Calu3 (cell line): ENCODE data around the gene ANKRD12. TPM values are rescaled to one million over a fixed set of nuclear protein-coding genes. Genes with fewer than 3 reads are reported as not detected.
A peak's percentile ranks its signal among the peaks of the same experiment; 100 is the strongest.

Experiments
- BruUV-seq: library from RNA; stranded (reverse); fragments of 400-500 nt; replicated peaks from 2 replicates; lab custom pipeline; 2021; lab: Mats Ljungman, UMichigan
- CTCF ChIA-PET: fragments of 300-600 bp; sonication (Branson Sonifier 250); formaldehyde crosslinking; loops from one replicate; lab custom pipeline; 2022; ENCODE audit warnings: antibody characterized with exemption; lab: Charles Lee
- DNase-seq: peaks from one replicate; pipeline ENCODE4 v3.0.0; 2022
- H3K27ac Mint-ChIP-seq: one replicate; pipeline ENCODE4 v1.8.0; 2022; ENCODE audit warnings: mixed read lengths; ENCODE audit not compliant: unreplicated experiment
- H3K27me3 Mint-ChIP-seq: one replicate; pipeline ENCODE4 v1.8.0; 2022; ENCODE audit warnings: mixed read lengths; ENCODE audit not compliant: unreplicated experiment
- H3K36me3 Mint-ChIP-seq: one replicate; pipeline ENCODE4 v1.8.0; 2022; ENCODE audit warnings: mild to moderate bottlenecking, moderate library complexity, mixed read lengths; ENCODE audit not compliant: insufficient read depth, unreplicated experiment
- H3K4me1 Mint-ChIP-seq: one replicate; pipeline ENCODE4 v1.8.0; 2022; ENCODE audit warnings: mild to moderate bottlenecking, low read depth, mixed read lengths; ENCODE audit not compliant: unreplicated experiment
- H3K4me3 Mint-ChIP-seq: one replicate; pipeline ENCODE4 v1.8.0; 2022; ENCODE audit warnings: mild to moderate bottlenecking, low read depth, moderate library complexity, mixed read lengths; ENCODE audit not compliant: unreplicated experiment
- H3K9me3 Mint-ChIP-seq: one replicate; pipeline ENCODE4 v1.8.0; 2022; ENCODE audit warnings: low read depth, mixed read lengths; ENCODE audit not compliant: unreplicated experiment
- intact Hi-C: fragments of 100-400 bp; cut with micrococcal nuclease; formaldehyde crosslinking; loops from one replicate; pipeline ENCODE4 v1.10.0; 2022; ENCODE audit not compliant: unreplicated experiment
- total RNA-seq: library from RNA; stranded (reverse); gene quantifications from 2 replicates; pipeline ENCODE4 v1.2.3, GENCODE V29; 2022
- TF ChIP-seq, protein P1 (sequence below): fragments of 200-600 bp; IDR thresholded peaks from one replicate; pipeline ENCODE4 v1.8.0; 2022; ENCODE audit warnings: antibody characterized with exemption; ENCODE audit not compliant: unreplicated experiment

ANKRD12 gene
- total RNA-seq, 1 experiment from 2014 or later, result 40.7 TPM

DNA sequence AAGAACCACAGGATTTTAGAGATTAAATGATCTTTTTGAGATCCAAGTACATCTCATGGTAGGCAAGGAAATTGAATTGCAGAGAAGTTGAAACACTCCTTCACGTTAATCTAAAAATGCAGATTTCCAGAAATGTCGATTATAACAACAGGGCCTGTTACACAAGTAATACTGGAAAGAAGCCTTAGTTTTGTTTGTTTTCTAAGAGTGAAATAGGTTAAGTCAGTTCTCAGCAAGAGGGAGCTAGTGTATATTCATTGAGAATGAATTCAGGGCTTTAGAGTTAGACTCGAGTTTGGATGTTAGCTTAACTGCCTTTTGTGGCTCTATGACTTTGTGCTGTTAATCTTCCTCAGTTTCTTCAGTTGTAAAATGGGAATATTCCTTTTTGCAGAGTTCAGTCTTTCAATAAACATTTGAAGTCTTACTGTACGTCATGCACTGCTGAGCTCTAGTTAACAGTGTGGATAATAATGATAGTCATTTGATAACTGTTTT, 33.2 kb upstream of the ANKRD12 start:
- DNase-seq, result no peak
- TSS peak; percentile 46 for BruUV-seq
- peaks cover 37% of the 10 kb centered on the region for H3K4me1 Mint-ChIP-seq

GRCh38 chr18:9104244-9104901, 32.2 kb upstream of the ANKRD12 start:
- no peaks in the 10 kb centered on the region for H3K27me3 Mint-ChIP-seq
- no TSS peak for BruUV-seq
- H3K9me3 Mint-ChIP-seq, result no peaks in the 10 kb centered on the region
- H3K4me1 Mint-ChIP-seq, result peaks cover 43% of the 10 kb centered on the region
- peaks cover 46% of the 10 kb centered on the region for H3K36me3 Mint-ChIP-seq
- peak overlapping the region; percentile 79 for H3K4me3 Mint-ChIP-seq
- intact Hi-C loops, result loop anchor here (2.0 kb wide), 1 partner anchor 34 kb away; no protein-coding TSS in a partner anchor
- CTCF ChIA-PET, result interaction anchor here (0.5 to 0.8 kb wide), 5 partner anchors 10 to 787 kb away, joined by 3 to 7 read pairs (median 3); no protein-coding TSS in a partner anchor
- no peak for DNase-seq
- peak overlapping the region; percentile 90 for H3K27ac Mint-ChIP-seq
- TF ChIP-seq, protein P1, sequence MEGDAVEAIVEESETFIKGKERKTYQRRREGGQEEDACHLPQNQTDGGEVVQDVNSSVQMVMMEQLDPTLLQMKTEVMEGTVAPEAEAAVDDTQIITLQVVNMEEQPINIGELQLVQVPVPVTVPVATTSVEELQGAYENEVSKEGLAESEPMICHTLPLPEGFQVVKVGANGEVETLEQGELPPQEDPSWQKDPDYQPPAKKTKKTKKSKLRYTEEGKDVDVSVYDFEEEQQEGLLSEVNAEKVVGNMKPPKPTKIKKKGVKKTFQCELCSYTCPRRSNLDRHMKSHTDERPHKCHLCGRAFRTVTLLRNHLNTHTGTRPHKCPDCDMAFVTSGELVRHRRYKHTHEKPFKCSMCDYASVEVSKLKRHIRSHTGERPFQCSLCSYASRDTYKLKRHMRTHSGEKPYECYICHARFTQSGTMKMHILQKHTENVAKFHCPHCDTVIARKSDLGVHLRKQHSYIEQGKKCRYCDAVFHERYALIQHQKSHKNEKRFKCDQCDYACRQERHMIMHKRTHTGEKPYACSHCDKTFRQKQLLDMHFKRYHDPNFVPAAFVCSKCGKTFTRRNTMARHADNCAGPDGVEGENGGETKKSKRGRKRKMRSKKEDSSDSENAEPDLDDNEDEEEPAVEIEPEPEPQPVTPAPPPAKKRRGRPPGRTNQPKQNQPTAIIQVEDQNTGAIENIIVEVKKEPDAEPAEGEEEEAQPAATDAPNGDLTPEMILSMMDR, result no peak

More for the DNA sequence above, 33.2 kb upstream of the ANKRD12 start:
- no peaks in the 10 kb centered on the region for H3K9me3 Mint-ChIP-seq
- CTCF ChIA-PET, result interaction anchor here (0.9 kb wide), 1 partner anchor 16 kb away, joined by 3 read pairs; no protein-coding TSS in a partner anchor
- H3K4me3 Mint-ChIP-seq, result peak overlapping the region; percentile 79
- TF ChIP-seq, protein P1, result no peak
- H3K27ac Mint-ChIP-seq, result peak overlapping the region; percentile 90
- H3K36me3 Mint-ChIP-seq, result peaks cover 46% of the 10 kb centered on the region
- H3K27me3 Mint-ChIP-seq, result no peaks in the 10 kb centered on the region
- intact Hi-C loops, result loop anchor here (2.0 kb wide), 1 partner anchor 13 kb away; no protein-coding TSS in a partner anchor

DNA sequence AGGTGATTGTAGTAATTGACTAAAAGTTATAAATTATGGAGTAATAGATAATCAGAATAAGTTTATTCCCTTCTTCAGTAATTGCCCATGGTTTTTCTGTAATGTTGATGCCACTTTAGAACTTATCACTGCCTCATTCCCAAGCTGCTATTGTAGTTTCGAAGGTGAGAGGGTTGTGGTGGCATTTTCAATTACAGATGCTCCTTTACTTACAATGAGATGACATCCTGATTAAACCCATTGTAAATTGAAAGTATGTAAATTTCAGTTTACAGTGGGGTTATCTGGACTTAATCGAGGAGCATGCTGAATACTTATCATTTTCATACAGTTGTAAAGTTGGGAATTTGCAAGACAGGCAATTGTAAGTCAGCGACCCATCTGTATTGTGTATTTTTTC, 31.2 kb upstream of the ANKRD12 start:
- Mint-ChIP-seq H3K9me3 (no peaks in the 10 kb centered on the region), H3K36me3 (peaks cover 46% of the 10 kb centered on the region), H3K27ac (peak overlapping the region; percentile 78), H3K4me1 (peaks cover 50% of the 10 kb centered on the region), H3K27me3 (no peaks in the 10 kb centered on the region), H3K4me3 (peak overlapping the region; percentile 79)
- no peak for DNase-seq
- CTCF ChIA-PET, result interaction anchor here (0.7 to 1.4 kb wide), 2 partner anchors 12 to 32 kb away, joined by 3 to 4 read pairs; no protein-coding TSS in a partner anchor
- intact Hi-C loops, result loop anchor here (2.0 kb wide), 1 partner anchor 33 kb away; no protein-coding TSS in a partner anchor
- TF ChIP-seq, protein P1, result no peak
- BruUV-seq, result no TSS peak

- peaks cover 50% of the 10 kb centered on the region for H3K4me1 Mint-ChIP-seq
- TF ChIP-seq, protein P1, result no peak
- no TSS peak for BruUV-seq
- no peak for DNase-seq
- H3K36me3 Mint-ChIP-seq, result peaks cover 46% of the 10 kb centered on the region
- H3K27ac Mint-ChIP-seq, result peak overlapping the region; percentile 78
- intact Hi-C loops, result no loop called here
- CTCF ChIA-PET, result interaction anchor here (1.4 kb wide), 1 partner anchor 11 kb away, joined by 4 read pairs; no protein-coding TSS in a partner anchor
- no peaks in the 10 kb centered on the region for H3K9me3 Mint-ChIP-seq
- peak overlapping the region; percentile 79 for H3K4me3 Mint-ChIP-seq
- H3K27me3 Mint-ChIP-seq, result no peaks in the 10 kb centered on the region
These were observed 30.5 kb upstream of the ANKRD12 start for GRCh38 chr18:9106094-9106493.
